Vagina (tissue), 2 donors: ENCODE results near the gene DENND5A.

Source experiments
- POLR2AphosphoS5 ChIP-seq, 2 donors: sonication (generic); formaldehyde crosslinking; IDR thresholded peaks; one replicate each; pipeline ENCODE4 v1.9.0; 2017; ENCODE audit warnings: antibody characterized with exemption in 2 of 2, mild to moderate bottlenecking in 2 of 2, low read depth in 1 of 2; ENCODE audit not compliant: insufficient read depth in 1 of 2
- TF ChIP-seq, protein P1 (sequence below), 3 experiments: fragments of 450-650 bp in 2 of 3; fragments of 200-600 bp in 1 of 3; sonication (generic) in 1 of 3; IDR thresholded peaks; one replicate each; pipeline ENCODE4 v1.5.1; 2017 to 2019; ENCODE audit warnings: antibody characterized with exemption in 3 of 3, mild to moderate bottlenecking in 2 of 3, moderate library complexity in 2 of 3

DNA sequence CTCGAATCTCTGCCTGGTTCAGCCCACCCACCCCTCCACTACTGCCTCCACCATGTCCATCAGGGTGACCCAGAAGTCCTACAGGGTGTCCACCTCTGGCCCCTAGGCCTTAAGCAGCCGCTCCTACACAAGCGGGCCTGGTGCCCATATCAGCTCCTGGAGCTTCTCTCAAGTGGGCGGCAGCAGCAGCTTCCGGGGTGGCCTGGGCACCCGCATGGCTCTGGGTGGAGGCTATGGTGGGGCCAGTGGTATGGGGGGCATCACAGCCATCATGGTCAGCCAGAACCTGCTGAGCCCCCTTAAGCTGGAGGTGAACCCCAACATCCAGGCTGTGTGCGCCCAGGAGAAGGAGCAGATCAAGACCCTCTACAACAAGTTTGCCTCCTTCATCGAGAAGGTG lies 170.7 kb downstream of the DENND5A start:
- TF ChIP-seq, protein P1, sequence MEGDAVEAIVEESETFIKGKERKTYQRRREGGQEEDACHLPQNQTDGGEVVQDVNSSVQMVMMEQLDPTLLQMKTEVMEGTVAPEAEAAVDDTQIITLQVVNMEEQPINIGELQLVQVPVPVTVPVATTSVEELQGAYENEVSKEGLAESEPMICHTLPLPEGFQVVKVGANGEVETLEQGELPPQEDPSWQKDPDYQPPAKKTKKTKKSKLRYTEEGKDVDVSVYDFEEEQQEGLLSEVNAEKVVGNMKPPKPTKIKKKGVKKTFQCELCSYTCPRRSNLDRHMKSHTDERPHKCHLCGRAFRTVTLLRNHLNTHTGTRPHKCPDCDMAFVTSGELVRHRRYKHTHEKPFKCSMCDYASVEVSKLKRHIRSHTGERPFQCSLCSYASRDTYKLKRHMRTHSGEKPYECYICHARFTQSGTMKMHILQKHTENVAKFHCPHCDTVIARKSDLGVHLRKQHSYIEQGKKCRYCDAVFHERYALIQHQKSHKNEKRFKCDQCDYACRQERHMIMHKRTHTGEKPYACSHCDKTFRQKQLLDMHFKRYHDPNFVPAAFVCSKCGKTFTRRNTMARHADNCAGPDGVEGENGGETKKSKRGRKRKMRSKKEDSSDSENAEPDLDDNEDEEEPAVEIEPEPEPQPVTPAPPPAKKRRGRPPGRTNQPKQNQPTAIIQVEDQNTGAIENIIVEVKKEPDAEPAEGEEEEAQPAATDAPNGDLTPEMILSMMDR (IDR thresholded peaks at IDR 0.05) = no peak
- no peak for TF ChIP-seq POLR2AphosphoS5 (IDR thresholded peaks at IDR 0.05; ENCODE audit: insufficient read depth in 1 of 2, low read depth in 1 of 2)
